Gastroesophageal sphincter (tissue), 3 donors: Measurements from ENCODE around the gene SYK.

Source experiments
- EP300 ChIP-seq: sonication (generic); formaldehyde crosslinking; IDR thresholded peaks from one replicate; pipeline ENCODE4 v1.6.1; 2017; ENCODE audit warnings: antibody characterized with exemption, mild to moderate bottlenecking
- POLR2A ChIP-seq, 2 donors: fragments of 450-650 bp; IDR thresholded peaks; one replicate each; pipeline ENCODE4 v1.6.1; 2017; ENCODE audit warnings: antibody characterized with exemption in 2 of 2, mild to moderate bottlenecking in 2 of 2, moderate library complexity in 1 of 2
- TF ChIP-seq, protein P1 (sequence below), 4 experiments: fragments of 200-600 bp in 2 of 4; fragments of 450-650 bp in 2 of 4; sonication (generic) in 1 of 4; IDR thresholded peaks; one replicate each; pipeline ENCODE4 v1.5.1; 2017 to 2019; ENCODE audit warnings: antibody characterized with exemption in 4 of 4, mild to moderate bottlenecking in 2 of 4, moderate library complexity in 2 of 4

DNA sequence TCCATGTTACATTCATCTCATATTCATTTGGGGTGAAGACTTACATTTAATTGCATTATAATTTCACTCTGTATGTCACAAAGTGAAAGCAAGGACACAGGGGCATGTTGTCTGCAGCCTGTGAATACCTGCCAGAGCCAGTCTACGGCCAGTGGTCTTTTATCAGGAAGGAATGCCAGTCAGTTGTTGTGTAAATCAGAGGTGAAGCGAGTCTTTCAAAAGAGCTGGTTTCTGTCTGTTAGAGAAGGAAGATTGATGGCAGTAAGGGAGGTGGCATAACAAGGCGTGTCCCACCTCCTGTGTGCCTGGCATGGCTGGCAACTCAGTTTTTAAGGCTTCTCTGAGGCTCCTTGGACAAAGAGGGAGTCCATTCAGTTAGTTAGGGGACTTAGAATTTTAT is 18.1 kb upstream of the SYK start:
- TF ChIP-seq POLR2A (IDR thresholded peaks at IDR 0.05) (no peak), EP300 (no peak)
- TF ChIP-seq, protein P1, sequence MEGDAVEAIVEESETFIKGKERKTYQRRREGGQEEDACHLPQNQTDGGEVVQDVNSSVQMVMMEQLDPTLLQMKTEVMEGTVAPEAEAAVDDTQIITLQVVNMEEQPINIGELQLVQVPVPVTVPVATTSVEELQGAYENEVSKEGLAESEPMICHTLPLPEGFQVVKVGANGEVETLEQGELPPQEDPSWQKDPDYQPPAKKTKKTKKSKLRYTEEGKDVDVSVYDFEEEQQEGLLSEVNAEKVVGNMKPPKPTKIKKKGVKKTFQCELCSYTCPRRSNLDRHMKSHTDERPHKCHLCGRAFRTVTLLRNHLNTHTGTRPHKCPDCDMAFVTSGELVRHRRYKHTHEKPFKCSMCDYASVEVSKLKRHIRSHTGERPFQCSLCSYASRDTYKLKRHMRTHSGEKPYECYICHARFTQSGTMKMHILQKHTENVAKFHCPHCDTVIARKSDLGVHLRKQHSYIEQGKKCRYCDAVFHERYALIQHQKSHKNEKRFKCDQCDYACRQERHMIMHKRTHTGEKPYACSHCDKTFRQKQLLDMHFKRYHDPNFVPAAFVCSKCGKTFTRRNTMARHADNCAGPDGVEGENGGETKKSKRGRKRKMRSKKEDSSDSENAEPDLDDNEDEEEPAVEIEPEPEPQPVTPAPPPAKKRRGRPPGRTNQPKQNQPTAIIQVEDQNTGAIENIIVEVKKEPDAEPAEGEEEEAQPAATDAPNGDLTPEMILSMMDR (IDR thresholded peaks at IDR 0.05), result no peak
